ENCODE results near the gene CRYBB2.
"Not testable (repeated sequence)": the region's sequence is repeated elsewhere in the genome, so short reads cannot be mapped to it uniquely, and the experiment has no call there.

CRYBB2 gene

DNA sequence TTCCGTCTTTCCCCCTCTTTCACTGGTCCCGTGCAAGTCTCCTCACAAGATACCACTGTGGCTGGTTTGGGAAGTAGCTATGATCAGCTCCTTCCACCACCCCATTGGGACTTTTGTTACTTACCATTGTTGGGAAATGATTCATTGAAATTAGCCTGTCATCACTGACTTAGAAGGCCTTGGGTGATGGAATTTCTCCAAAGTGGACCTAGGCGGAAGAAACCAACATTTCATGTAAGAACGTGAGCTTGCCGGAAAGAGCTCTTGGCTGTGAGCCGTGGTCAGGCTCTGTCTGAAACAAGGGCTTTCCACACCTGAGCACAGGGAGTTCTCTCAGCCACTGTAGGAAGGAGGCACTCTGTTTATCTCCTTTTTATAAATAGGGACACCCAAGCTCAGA, 43.3 kb upstream of the CRYBB2 start:
- no peak for DNase-seq
- H2BK5ac ChIP-seq (ENCODE audit: low read length), result no peak overlapping the region

DNA sequence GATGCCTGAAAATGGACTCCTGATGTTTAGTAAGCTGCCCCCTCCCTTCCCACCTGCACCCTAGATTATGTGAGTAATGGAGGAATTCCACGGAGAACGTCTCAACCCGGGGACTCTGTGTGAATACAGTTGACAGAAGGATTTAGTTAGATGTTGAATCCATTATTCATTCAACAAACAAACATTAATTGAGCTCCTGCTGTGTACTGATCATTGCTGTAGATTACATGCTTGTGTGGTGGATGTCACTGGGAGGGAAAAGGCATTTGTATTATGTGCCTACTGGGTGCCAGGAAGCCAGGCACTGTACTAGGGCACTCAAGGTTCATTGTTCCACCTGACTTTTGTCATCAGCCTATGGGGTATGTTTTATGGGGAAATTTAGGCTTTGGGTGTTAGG, 42.6 kb upstream of the CRYBB2 start:
- H4K8ac ChIP-seq (ENCODE audit: low read depth, low read length), result no peak overlapping the region
- WGBS (ENCODE audit: extremely low coverage, insufficient coverage, low lambda C conversion rate), result no CpG with 5 or more reads among the region's 3 CpGs
- H3K23ac ChIP-seq (ENCODE audit: low read length), result no peak overlapping the region
- H3K4me2 ChIP-seq (ENCODE audit: low read length), result no peak overlapping the region
- no peak overlapping the region for H3K4ac ChIP-seq (ENCODE audit: low read depth, low read length)
- no peak overlapping the region for H3K18ac ChIP-seq (ENCODE audit: low read length)
- no peak overlapping the region for H3K9ac ChIP-seq (ENCODE audit: low read length)
- H3K4me3 ChIP-seq (ENCODE audit: low read length), result no peak overlapping the region
- no peak overlapping the region for H3K27ac ChIP-seq (ENCODE audit: low read depth, low read length)
- H2BK120ac ChIP-seq (ENCODE audit: low read depth, low read length), result no peak overlapping the region
- H2BK5ac ChIP-seq (ENCODE audit: low read length), result no peak overlapping the region
- no peak for DNase-seq
- no peaks in the 10 kb centered on the region for H3K4me1 ChIP-seq (ENCODE audit: control insufficient read depth, low read depth, low read length)
- no peak overlapping the region for H2BK15ac ChIP-seq (replicated peaks; ENCODE audit: low read depth)
- H3K79me2 ChIP-seq (ENCODE audit: control insufficient read depth, insufficient read depth, low read length), result no peaks in the 10 kb centered on the region
- no peak overlapping the region for H3K56ac ChIP-seq (ENCODE audit: low read length)
- H2AK5ac ChIP-seq (ENCODE audit: low read length), result no peak overlapping the region
- H3K79me1 ChIP-seq (ENCODE audit: low read length), result no peaks in the 10 kb centered on the region
- no peak overlapping the region for H4K5ac ChIP-seq (ENCODE audit: low read length)
- H3K36me3 ChIP-seq (ENCODE audit: control insufficient read depth, insufficient read depth, low read length), result peaks cover 3% of the 10 kb centered on the region
- no peaks in the 10 kb centered on the region for H3K27me3 ChIP-seq (ENCODE audit: insufficient read depth, low read length, poor library complexity)

More for the DNA sequence above, 43.3 kb upstream of the CRYBB2 start:
- no CpG with 5 or more reads among the region's 6 CpGs for WGBS (ENCODE audit: extremely low coverage, insufficient coverage, low lambda C conversion rate)
- Histone ChIP-seq H2BK15ac (replicated peaks; ENCODE audit: low read depth) (no peak overlapping the region), H3K27me3 (ENCODE audit: insufficient read depth, low read length, poor library complexity) (no peaks in the 10 kb centered on the region), H3K4me1 (ENCODE audit: control insufficient read depth, low read depth, low read length) (no peaks in the 10 kb centered on the region), H4K5ac (ENCODE audit: low read length) (no peak overlapping the region), H2BK120ac (ENCODE audit: low read depth, low read length) (no peak overlapping the region), H3K36me3 (ENCODE audit: control insufficient read depth, insufficient read depth, low read length) (peaks cover 3% of the 10 kb centered on the region), H3K4me2 (ENCODE audit: low read length) (no peak overlapping the region), H3K79me2 (ENCODE audit: control insufficient read depth, insufficient read depth, low read length) (no peaks in the 10 kb centered on the region), H2AK5ac (ENCODE audit: low read length) (no peak overlapping the region), H3K4ac (ENCODE audit: low read depth, low read length) (no peak overlapping the region), H3K56ac (ENCODE audit: low read length) (no peak overlapping the region), H4K8ac (ENCODE audit: low read depth, low read length) (no peak overlapping the region), H3K79me1 (ENCODE audit: low read length) (no peaks in the 10 kb centered on the region), H3K23ac (ENCODE audit: low read length) (no peak overlapping the region), H3K9ac (ENCODE audit: low read length) (no peak overlapping the region), H3K27ac (ENCODE audit: low read depth, low read length) (no peak overlapping the region), H3K18ac (ENCODE audit: low read length) (no peak overlapping the region), H3K4me3 (ENCODE audit: low read length) (no peak overlapping the region)

DNA sequence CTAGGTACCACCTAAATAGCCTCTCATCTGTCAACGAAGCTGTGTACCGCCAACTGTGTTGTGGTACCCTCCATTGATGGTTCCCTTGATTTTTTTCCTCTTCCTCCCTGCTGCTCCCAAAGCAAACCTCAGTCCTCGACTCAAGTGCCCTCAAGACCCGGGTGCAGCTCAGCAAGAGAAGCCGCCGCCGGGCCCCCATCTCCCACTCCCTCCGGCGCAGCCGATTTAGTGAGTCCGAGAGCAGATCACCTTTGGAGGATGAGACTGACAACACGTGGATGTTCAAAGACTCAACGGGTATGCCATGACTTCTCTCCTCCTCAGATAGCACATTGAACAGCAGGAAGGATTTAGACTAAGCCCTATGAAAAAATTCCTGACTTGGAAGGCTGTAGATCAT, 42.2 kb upstream of the CRYBB2 start:
- peaks cover 3% of the 10 kb centered on the region for H3K36me3 ChIP-seq (ENCODE audit: control insufficient read depth, insufficient read depth, low read length)
- whole genome bisulfite sequencing (ENCODE audit: extremely low coverage, insufficient coverage, low lambda C conversion rate), result no CpG with 5 or more reads among the region's 13 CpGs
- DNase-seq, result no peak

DNA sequence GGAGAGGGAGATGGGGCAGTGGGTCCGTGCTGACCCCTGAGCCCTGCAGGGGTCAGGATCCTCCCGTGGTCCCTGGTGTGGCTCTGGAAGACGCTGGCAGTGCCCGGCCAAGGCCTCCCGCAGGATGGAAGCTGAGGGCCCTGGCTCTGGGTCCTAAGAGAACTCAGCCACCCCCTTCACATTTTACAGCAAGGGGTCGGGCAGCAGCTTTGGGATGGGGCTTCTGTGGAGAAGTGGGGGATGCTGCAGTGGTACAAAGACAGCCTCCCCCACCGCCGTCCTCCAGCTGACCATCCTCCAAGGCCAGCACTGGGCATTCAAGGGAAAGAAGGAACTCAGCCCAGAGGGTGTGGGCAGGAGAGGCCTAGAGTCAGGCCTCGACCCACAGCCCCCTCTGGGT, 41.5 kb upstream of the CRYBB2 start:
- Histone ChIP-seq H2AK5ac (ENCODE audit: low read length) (no peak overlapping the region), H3K9ac (ENCODE audit: low read length) (no peak overlapping the region), H3K27ac (ENCODE audit: low read depth, low read length) (no peak overlapping the region), H3K27me3 (ENCODE audit: insufficient read depth, low read length, poor library complexity) (no peaks in the 10 kb centered on the region), H3K36me3 (ENCODE audit: control insufficient read depth, insufficient read depth, low read length) (peaks cover 5% of the 10 kb centered on the region), H4K8ac (ENCODE audit: low read depth, low read length) (no peak overlapping the region), H2BK120ac (ENCODE audit: low read depth, low read length) (no peak overlapping the region), H3K56ac (ENCODE audit: low read length) (no peak overlapping the region), H2BK5ac (ENCODE audit: low read length) (no peak overlapping the region), H3K23ac (ENCODE audit: low read length) (no peak overlapping the region), H2BK15ac (replicated peaks; ENCODE audit: low read depth) (no peak overlapping the region), H3K4ac (ENCODE audit: low read depth, low read length) (no peak overlapping the region), H3K4me2 (ENCODE audit: low read length) (no peak overlapping the region), H3K4me1 (ENCODE audit: control insufficient read depth, low read depth, low read length) (no peaks in the 10 kb centered on the region), H4K5ac (ENCODE audit: low read length) (no peak overlapping the region), H3K18ac (ENCODE audit: low read length) (no peak overlapping the region), H3K79me2 (ENCODE audit: control insufficient read depth, insufficient read depth, low read length) (no peaks in the 10 kb centered on the region), H3K4me3 (ENCODE audit: low read length) (no peak overlapping the region), H3K79me1 (ENCODE audit: low read length) (no peaks in the 10 kb centered on the region)
- no CpG with 5 or more reads among the region's 9 CpGs for WGBS (ENCODE audit: extremely low coverage, insufficient coverage, low lambda C conversion rate)
- DNase-seq, result no peak

More for the DNA sequence above, 42.2 kb upstream of the CRYBB2 start:
- H3K9ac ChIP-seq (ENCODE audit: low read length), result no peak overlapping the region
- H2BK120ac ChIP-seq (ENCODE audit: low read depth, low read length), result no peak overlapping the region
- H3K4ac ChIP-seq (ENCODE audit: low read depth, low read length), result no peak overlapping the region
- H3K18ac ChIP-seq (ENCODE audit: low read length), result no peak overlapping the region
- no peaks in the 10 kb centered on the region for H3K79me2 ChIP-seq (ENCODE audit: control insufficient read depth, insufficient read depth, low read length)
- H2AK5ac ChIP-seq (ENCODE audit: low read length), result no peak overlapping the region
- no peaks in the 10 kb centered on the region for H3K27me3 ChIP-seq (ENCODE audit: insufficient read depth, low read length, poor library complexity)
- no peak overlapping the region for H3K23ac ChIP-seq (ENCODE audit: low read length)
- H4K5ac ChIP-seq (ENCODE audit: low read length), result no peak overlapping the region
- no peaks in the 10 kb centered on the region for H3K79me1 ChIP-seq (ENCODE audit: low read length)
- no peak overlapping the region for H3K56ac ChIP-seq (ENCODE audit: low read length)
- no peak overlapping the region for H2BK5ac ChIP-seq (ENCODE audit: low read length)
- H2BK15ac ChIP-seq (replicated peaks; ENCODE audit: low read depth), result no peak overlapping the region
- H3K4me2 ChIP-seq (ENCODE audit: low read length), result no peak overlapping the region
- H3K27ac ChIP-seq (ENCODE audit: low read depth, low read length), result no peak overlapping the region
- no peaks in the 10 kb centered on the region for H3K4me1 ChIP-seq (ENCODE audit: control insufficient read depth, low read depth, low read length)
- H3K4me3 ChIP-seq (ENCODE audit: low read length), result no peak overlapping the region
- no peak overlapping the region for H4K8ac ChIP-seq (ENCODE audit: low read depth, low read length)

DNA sequence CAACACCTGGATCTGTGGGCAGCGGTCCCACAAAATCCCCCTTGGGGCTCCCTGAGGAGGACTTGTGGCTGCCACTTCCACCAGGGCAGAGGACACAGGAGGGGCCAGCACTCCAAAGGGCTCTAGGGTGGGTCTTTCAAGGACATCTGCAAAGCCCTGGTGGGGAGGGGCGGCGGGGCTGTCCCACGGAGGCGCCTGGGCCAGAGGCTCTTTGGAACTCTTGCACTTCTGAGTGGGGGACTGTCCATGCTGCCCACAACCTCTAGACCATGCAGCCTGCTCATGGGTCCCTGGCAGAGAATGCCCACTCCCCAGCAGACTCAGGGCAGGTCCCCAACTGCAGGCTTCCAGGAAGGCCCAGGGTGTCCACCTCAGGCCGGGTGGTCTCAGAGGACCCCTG, 41.1 kb upstream of the CRYBB2 start:
- H3K23ac ChIP-seq (ENCODE audit: low read length); H2AK5ac ChIP-seq (ENCODE audit: low read length); H3K4ac ChIP-seq (ENCODE audit: low read depth, low read length); H3K79me2 ChIP-seq (ENCODE audit: control insufficient read depth, insufficient read depth, low read length); H2BK120ac ChIP-seq (ENCODE audit: low read depth, low read length); H3K27ac ChIP-seq (ENCODE audit: low read depth, low read length); H3K27me3 ChIP-seq (ENCODE audit: insufficient read depth, low read length, poor library complexity); H3K79me1 ChIP-seq (ENCODE audit: low read length); DNase-seq; H3K4me1 ChIP-seq (ENCODE audit: control insufficient read depth, low read depth, low read length); H2BK5ac ChIP-seq (ENCODE audit: low read length); H4K5ac ChIP-seq (ENCODE audit: low read length); H2BK15ac ChIP-seq (replicated peaks; ENCODE audit: low read depth); H3K18ac ChIP-seq (ENCODE audit: low read length); H4K8ac ChIP-seq (ENCODE audit: low read depth, low read length); H3K36me3 ChIP-seq (ENCODE audit: control insufficient read depth, insufficient read depth, low read length); H3K9ac ChIP-seq (ENCODE audit: low read length); H3K4me2 ChIP-seq (ENCODE audit: low read length); H3K4me3 ChIP-seq (ENCODE audit: low read length); H3K56ac ChIP-seq (ENCODE audit: low read length): not testable (repeated sequence)
- no CpG with 5 or more reads among the region's 6 CpGs for WGBS (ENCODE audit: extremely low coverage, insufficient coverage, low lambda C conversion rate)

DNA sequence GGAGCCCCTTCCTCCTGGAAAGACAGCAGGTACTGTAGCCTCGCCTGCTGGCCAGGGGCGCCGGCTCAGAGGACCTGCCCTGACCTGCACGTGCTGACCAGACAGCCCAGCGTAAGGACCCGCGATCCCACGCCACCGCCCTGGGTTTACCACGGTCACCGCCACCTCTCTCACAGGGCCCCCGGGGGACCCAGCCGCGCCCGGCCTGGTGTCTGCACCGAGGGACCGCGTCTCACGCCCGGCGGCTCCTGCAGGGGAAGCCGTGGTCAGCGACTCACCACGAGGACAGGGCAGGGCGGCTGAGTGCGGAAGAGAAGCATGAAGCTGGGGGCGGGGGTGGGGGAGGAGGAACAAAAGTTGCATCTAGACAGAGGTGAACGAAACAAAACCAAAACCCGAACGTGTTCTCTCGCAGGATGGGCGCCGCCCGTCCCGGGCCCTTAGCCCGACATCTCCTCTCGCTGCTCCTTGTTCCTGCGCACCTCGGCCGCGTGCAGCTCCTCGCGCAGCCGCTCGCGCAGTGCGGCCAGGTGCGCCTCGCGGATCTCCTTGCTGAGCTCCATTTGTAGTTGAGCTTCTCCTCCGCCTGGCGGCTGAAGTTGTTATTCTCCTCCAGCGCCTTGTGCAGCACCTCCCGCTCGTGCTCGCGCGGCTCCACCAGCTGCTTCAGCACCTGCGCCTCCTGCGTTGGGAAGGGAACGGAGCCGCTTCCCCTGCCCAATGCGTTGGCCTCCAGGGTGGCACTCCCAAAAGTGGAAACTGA, 40.4 kb upstream of the CRYBB2 start:
- peak; percentile 50 for DNase-seq
- WGBS (ENCODE audit: extremely low coverage, insufficient coverage, low lambda C conversion rate), result no CpG with 5 or more reads among the region's 63 CpGs
- H2BK5ac ChIP-seq (ENCODE audit: low read length), result not testable (repeated sequence)

More for the DNA sequence above, 40.4 kb upstream of the CRYBB2 start:
- H4K8ac ChIP-seq (ENCODE audit: low read depth, low read length); H3K56ac ChIP-seq (ENCODE audit: low read length); H3K4ac ChIP-seq (ENCODE audit: low read depth, low read length); H3K9ac ChIP-seq (ENCODE audit: low read length); H3K4me2 ChIP-seq (ENCODE audit: low read length); H3K27me3 ChIP-seq (ENCODE audit: insufficient read depth, low read length, poor library complexity); H3K36me3 ChIP-seq (ENCODE audit: control insufficient read depth, insufficient read depth, low read length); H3K23ac ChIP-seq (ENCODE audit: low read length); H3K79me1 ChIP-seq (ENCODE audit: low read length); H3K27ac ChIP-seq (ENCODE audit: low read depth, low read length); H2BK120ac ChIP-seq (ENCODE audit: low read depth, low read length); H3K79me2 ChIP-seq (ENCODE audit: control insufficient read depth, insufficient read depth, low read length); H2AK5ac ChIP-seq (ENCODE audit: low read length); H4K5ac ChIP-seq (ENCODE audit: low read length); H3K4me3 ChIP-seq (ENCODE audit: low read length); H2BK15ac ChIP-seq (replicated peaks; ENCODE audit: low read depth); H3K4me1 ChIP-seq (ENCODE audit: control insufficient read depth, low read depth, low read length); H3K18ac ChIP-seq (ENCODE audit: low read length): not testable (repeated sequence)

Measured in mesendoderm (in vitro differentiated cells).